Small intestine (tissue), 7 donors: ENCODE results near the gene NCKAP5. TPM values are rescaled to one million over a fixed set of nuclear protein-coding genes. Genes with fewer than 3 reads are reported as not detected.

Source experiments
- DNase-seq, 2 donors: peaks; one replicate each; pipeline versions ENCODE4 v3.0.0 to v3.0.0-alpha.2; 2013
- FAIRE-seq: peaks from 2 replicates; lab custom pipeline; 2012; peaks lifted over from hg19 to GRCh38; lab: Jason Lieb, UNC
- H3K27ac ChIP-seq, 3 donors: one replicate each; pipeline ENCODE4 v1.5.1; 2013; ENCODE audit warnings: low read length in 2 of 3, mild to moderate bottlenecking in 2 of 3, control low read depth in 1 of 3, inconsistent platforms in 1 of 3, low read depth in 1 of 3, moderate library complexity in 1 of 3
- H3K27me3 ChIP-seq, 3 donors: one replicate each; pipeline ENCODE4 v1.6.1; 2013; ENCODE audit warnings: low read length in 3 of 3, inconsistent platforms in 1 of 3; ENCODE audit not compliant: control insufficient read depth in 3 of 3, insufficient read depth in 3 of 3
- H3K36me3 ChIP-seq, 3 donors: one replicate each; pipeline ENCODE4 v1.6.1; 2013; ENCODE audit warnings: low read length in 3 of 3, inconsistent platforms in 1 of 3, low read depth in 1 of 3, mild to moderate bottlenecking in 1 of 3, moderate library complexity in 1 of 3; ENCODE audit not compliant: control insufficient read depth in 3 of 3, insufficient read depth in 2 of 3
- H3K4me1 ChIP-seq, 3 donors: one replicate each; pipeline ENCODE4 v1.6.1; 2013; ENCODE audit warnings: low read length in 2 of 3, inconsistent platforms in 1 of 3, low read depth in 1 of 3, mild to moderate bottlenecking in 1 of 3, moderate library complexity in 1 of 3; ENCODE audit not compliant: control insufficient read depth in 3 of 3, insufficient read depth in 2 of 3
- H3K4me3 ChIP-seq, 3 donors: one replicate each; pipeline ENCODE4 v1.5.1; 2013; ENCODE audit warnings: low read length in 3 of 3, control low read depth in 1 of 3, inconsistent platforms in 1 of 3, low read depth in 1 of 3, mild to moderate bottlenecking in 1 of 3, moderate library complexity in 1 of 3
- H3K9me3 ChIP-seq, 2 donors: one replicate each; pipeline ENCODE4 v1.6.1; 2013; ENCODE audit warnings: low read depth in 1 of 2, low read length in 1 of 2; ENCODE audit not compliant: control insufficient read depth in 2 of 2, insufficient read depth in 1 of 2
- WGBS, 3 donors: extraction: QIAGEN DNeasy Blood & Tissue Kit; methylation state at CpG; one replicate each; pipeline ENCODE4 v1.1.7; 2013; 5-methylcytosine and 5-hydroxymethylcytosine counted together
- polyA plus RNA-seq, 4 donors: library from polyadenylated mRNA; stranded (reverse) in 3 of 4; unstranded in 1 of 4; fragments of 200-250 nt in 3 of 4; fragments of 120-200 nt in 1 of 4; gene quantifications; one replicate each; pipeline versions ENCODE4 v1.2.1 to v1.2.3, GENCODE V29; 2013
- donor health status: healthy with polysubstance abuse.
- donor health status: control.
- donor health status: control.
- donor health status: Bipolar disorder and iron deficiency.
- donor health status: healthy.

Gene NCKAP5
- polyA plus RNA-seq, 4 donors = 0.52 to 7.8 (median 6.5) TPM

- 63 to 66% (median 63%) methylated on average over 3 of the region's 3 CpGs for WGBS, 3 donors
- H3K9me3 ChIP-seq = no peaks in the 10 kb centered on the region
- FAIRE-seq = no peak
- no peaks in the 10 kb centered on the region for H3K36me3 ChIP-seq
- no peaks in the 10 kb centered on the region for H3K27me3 ChIP-seq
- no peak overlapping the region for H3K4me3 ChIP-seq
- DNase-seq = no peak
- no peak overlapping the region for H3K27ac ChIP-seq
- no peaks in the 10 kb centered on the region for H3K4me1 ChIP-seq
Observed at GRCh38 chr2:133380991-133381390, 187.3 kb downstream of the NCKAP5 start.

DNA sequence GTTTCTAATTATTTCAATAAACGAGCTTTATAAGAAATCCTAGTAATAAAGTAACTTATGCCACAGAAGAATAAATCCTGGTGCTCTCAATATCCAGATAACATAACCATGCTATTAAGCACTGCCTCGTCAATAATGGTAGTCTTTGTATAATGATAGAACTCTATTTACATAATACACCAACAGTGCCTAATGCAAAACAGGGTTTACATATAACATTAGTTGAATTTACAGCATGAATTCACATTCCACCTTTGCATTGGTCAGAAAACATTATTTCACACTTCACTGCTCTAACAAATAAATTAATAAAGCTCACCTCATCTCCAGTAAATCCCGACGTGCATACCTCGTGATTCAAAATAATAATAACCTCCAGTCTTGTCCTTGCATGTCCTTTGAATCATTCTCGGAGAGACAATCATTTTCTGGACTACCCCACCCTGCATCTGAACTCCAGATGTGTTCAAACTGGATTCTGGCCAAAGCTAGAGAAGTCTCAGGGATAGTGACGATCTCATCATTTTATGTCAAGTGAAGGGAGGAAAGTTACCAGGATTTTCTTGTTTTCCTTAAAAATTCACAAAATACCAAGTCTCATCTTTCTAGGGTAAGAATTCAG lies 189.2 kb downstream of the NCKAP5 start:
- Histone ChIP-seq H3K4me1 (no peaks in the 10 kb centered on the region), H3K27ac (no peak overlapping the region), H3K36me3 (no peaks in the 10 kb centered on the region), H3K4me3 (no peak overlapping the region), H3K27me3 (no peaks in the 10 kb centered on the region), H3K9me3 (no peaks in the 10 kb centered on the region)
- WGBS, 3 donors = 70 to 79% (median 75%) methylated on average over 7 of the region's 7 CpGs
- DNase-seq (no peak), FAIRE-seq (no peak)

DNA sequence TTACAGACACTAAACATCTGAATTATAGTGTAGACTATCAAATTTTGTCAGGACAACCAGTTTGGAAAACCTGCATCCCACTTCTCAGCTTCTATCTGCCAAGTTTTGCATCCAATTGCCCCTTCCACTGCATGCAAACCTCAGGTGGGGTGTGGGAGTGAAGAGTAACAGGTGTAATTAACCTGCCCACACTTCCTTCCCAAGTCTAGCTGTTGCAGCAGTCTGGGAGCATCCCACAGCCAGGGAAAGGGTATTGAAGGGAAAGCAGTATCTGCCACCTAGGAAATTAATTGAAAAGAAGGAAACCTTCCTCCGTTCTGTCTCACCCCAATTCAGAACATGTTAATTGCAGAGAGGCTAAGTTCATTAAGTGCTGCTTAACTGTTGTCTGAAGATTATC lies 189.9 kb downstream of the NCKAP5 start:
- WGBS, 3 donors = 56 to 92% (median 88%) methylated on average over 1 of the region's 1 CpG
- no peaks in the 10 kb centered on the region for H3K9me3 ChIP-seq
- no peak overlapping the region for H3K4me3 ChIP-seq
- no peak for DNase-seq
- no peaks in the 10 kb centered on the region for H3K27me3 ChIP-seq
- H3K4me1 ChIP-seq = no peaks in the 10 kb centered on the region
- no peak for FAIRE-seq
- no peak overlapping the region for H3K27ac ChIP-seq
- no peaks in the 10 kb centered on the region for H3K36me3 ChIP-seq

- no peak overlapping the region for H3K4me3 ChIP-seq
- H3K4me1 ChIP-seq = no peaks in the 10 kb centered on the region
- 56 to 72% (median 65%) methylated on average over 2 of the region's 2 CpGs for WGBS, 3 donors
- no peak for DNase-seq
- H3K9me3 ChIP-seq = no peaks in the 10 kb centered on the region
- no peak overlapping the region for H3K27ac ChIP-seq
- no peak for FAIRE-seq
- no peaks in the 10 kb centered on the region for H3K36me3 ChIP-seq
- H3K27me3 ChIP-seq = no peaks in the 10 kb centered on the region
Observed at GRCh38 chr2:133377599-133377998, 190.7 kb downstream of the NCKAP5 start.

- FAIRE-seq (no peak), DNase-seq (no peak)
- Histone ChIP-seq H3K4me1 (no peaks in the 10 kb centered on the region), H3K9me3 (no peaks in the 10 kb centered on the region), H3K27me3 (no peaks in the 10 kb centered on the region), H3K4me3 (no peak overlapping the region), H3K36me3 (no peaks in the 10 kb centered on the region), H3K27ac (no peak overlapping the region)
Observed at GRCh38 chr2:133377021-133377481, 191.2 kb downstream of the NCKAP5 start.

GRCh38 chr2:133374781-133375180 lies 193.5 kb downstream of the NCKAP5 start:
- no peaks in the 10 kb centered on the region for H3K4me1 ChIP-seq
- DNase-seq (no peak), FAIRE-seq (no peak)
- no peak overlapping the region for H3K4me3 ChIP-seq
- 86 to 89% (median 89%) methylated on average over 5 of the region's 5 CpGs for WGBS, 3 donors
- no peaks in the 10 kb centered on the region for H3K9me3 ChIP-seq
- H3K36me3 ChIP-seq = no peaks in the 10 kb centered on the region
- no peak overlapping the region for H3K27ac ChIP-seq
- H3K27me3 ChIP-seq = no peaks in the 10 kb centered on the region

- no peak overlapping the region for H3K27ac ChIP-seq
- H3K36me3 ChIP-seq = no peaks in the 10 kb centered on the region
- no peaks in the 10 kb centered on the region for H3K27me3 ChIP-seq
- 90 to 96% (median 92%) methylated on average over 3 of the region's 3 CpGs for WGBS, 3 donors
- H3K9me3 ChIP-seq = no peaks in the 10 kb centered on the region
- no peak overlapping the region for H3K4me3 ChIP-seq
- DNase-seq (no peak), FAIRE-seq (no peak)
- H3K4me1 ChIP-seq = no peaks in the 10 kb centered on the region
Observed at GRCh38 chr2:133371286-133371685, 197.0 kb downstream of the NCKAP5 start.

- DNase-seq (no peak), FAIRE-seq (no peak)
- Histone ChIP-seq H3K4me1 (no peaks in the 10 kb centered on the region), H3K9me3 (no peaks in the 10 kb centered on the region), H3K27me3 (no peaks in the 10 kb centered on the region), H3K27ac (no peak overlapping the region), H3K4me3 (no peak overlapping the region), H3K36me3 (no peaks in the 10 kb centered on the region)
- WGBS, 3 donors = 85 to 90% (median 88%) methylated on average over 3 of the region's 3 CpGs
Observed at GRCh38 chr2:133369901-133370658, 198.2 kb downstream of the NCKAP5 start.
